ENCODE data around the gene FRAS1.

GRCh38 chr4:78039678-78040077 is 17.4 kb upstream of the FRAS1 start:
- TF ChIP-seq POLR2AphosphoS5 (IDR thresholded peaks at IDR 0.05; ENCODE audit: low read depth, low read length) (no peak), SIN3A (IDR thresholded peaks at IDR 0.05; ENCODE audit: borderline replicate concordance, insufficient read depth, low read length) (no peak)

All from PFSK-1 (cell line).